Measurements from ENCODE around the gene PLXNB1.

PLXNB1 gene

DNA sequence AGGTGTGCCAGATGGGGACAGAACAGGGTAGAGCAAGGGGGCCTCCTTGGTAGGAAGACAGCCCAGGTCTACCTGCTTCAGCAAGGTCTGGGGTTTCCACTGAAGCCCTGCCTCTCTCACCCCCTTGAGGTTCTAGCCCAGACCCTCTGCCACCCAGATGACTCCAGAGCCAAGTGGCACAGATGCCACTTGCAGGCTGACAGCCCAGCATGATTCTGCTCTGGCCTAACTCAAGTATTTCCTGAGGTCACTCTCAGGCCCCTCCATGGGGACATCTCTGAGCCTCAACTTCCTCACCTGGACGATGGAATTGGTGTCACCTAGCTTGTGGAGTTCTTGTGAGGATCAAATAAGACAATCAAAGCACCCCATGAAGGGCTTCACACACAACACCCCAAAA lies 23.9 kb downstream of the PLXNB1 start:
- Histone ChIP-seq H3K4me1 (ENCODE audit: low read depth, poor library complexity, severe bottlenecking) (no peaks in the 10 kb centered on the region), H3K4me2 (no peak overlapping the region), H2AFZ (ENCODE audit: low read depth) (no peak overlapping the region), H3K9ac (no peak overlapping the region), H4K20me1 (ENCODE audit: insufficient read depth) (no peaks in the 10 kb centered on the region), H3K27me3 (ENCODE audit: insufficient read depth, low read depth) (no peaks in the 10 kb centered on the region), H3K27ac (no peak overlapping the region), H3K79me2 (ENCODE audit: insufficient read depth, low read depth) (no peaks in the 10 kb centered on the region), H3K4me3 (IDR thresholded peaks at IDR 0.05; ENCODE audit: insufficient read depth, low read depth, low read length) (no peak overlapping the region), H3K36me3 (ENCODE audit: insufficient read depth) (no peaks in the 10 kb centered on the region)
- TF ChIP-seq, protein P1, sequence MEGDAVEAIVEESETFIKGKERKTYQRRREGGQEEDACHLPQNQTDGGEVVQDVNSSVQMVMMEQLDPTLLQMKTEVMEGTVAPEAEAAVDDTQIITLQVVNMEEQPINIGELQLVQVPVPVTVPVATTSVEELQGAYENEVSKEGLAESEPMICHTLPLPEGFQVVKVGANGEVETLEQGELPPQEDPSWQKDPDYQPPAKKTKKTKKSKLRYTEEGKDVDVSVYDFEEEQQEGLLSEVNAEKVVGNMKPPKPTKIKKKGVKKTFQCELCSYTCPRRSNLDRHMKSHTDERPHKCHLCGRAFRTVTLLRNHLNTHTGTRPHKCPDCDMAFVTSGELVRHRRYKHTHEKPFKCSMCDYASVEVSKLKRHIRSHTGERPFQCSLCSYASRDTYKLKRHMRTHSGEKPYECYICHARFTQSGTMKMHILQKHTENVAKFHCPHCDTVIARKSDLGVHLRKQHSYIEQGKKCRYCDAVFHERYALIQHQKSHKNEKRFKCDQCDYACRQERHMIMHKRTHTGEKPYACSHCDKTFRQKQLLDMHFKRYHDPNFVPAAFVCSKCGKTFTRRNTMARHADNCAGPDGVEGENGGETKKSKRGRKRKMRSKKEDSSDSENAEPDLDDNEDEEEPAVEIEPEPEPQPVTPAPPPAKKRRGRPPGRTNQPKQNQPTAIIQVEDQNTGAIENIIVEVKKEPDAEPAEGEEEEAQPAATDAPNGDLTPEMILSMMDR (conservative IDR thresholded peaks at IDR 0.05; ENCODE audit: low read depth, low read length) = no peak

GRCh38 chr3:48405343-48405881 lies 24.5 kb downstream of the PLXNB1 start:
- H3K4me2 ChIP-seq = no peak overlapping the region
- no peak overlapping the region for H3K27ac ChIP-seq
- H3K27me3 ChIP-seq (ENCODE audit: insufficient read depth, low read depth) = no peaks in the 10 kb centered on the region
- no peak overlapping the region for H3K9ac ChIP-seq
- H3K79me2 ChIP-seq (ENCODE audit: insufficient read depth, low read depth) = no peaks in the 10 kb centered on the region
- TF ChIP-seq, protein P1 (conservative IDR thresholded peaks at IDR 0.05; ENCODE audit: low read depth, low read length) = no peak
- H3K36me3 ChIP-seq (ENCODE audit: insufficient read depth) = no peaks in the 10 kb centered on the region
- no peaks in the 10 kb centered on the region for H4K20me1 ChIP-seq (ENCODE audit: insufficient read depth)
- H3K4me3 ChIP-seq (IDR thresholded peaks at IDR 0.05; ENCODE audit: insufficient read depth, low read depth, low read length) = no peak overlapping the region
- H2AFZ ChIP-seq (ENCODE audit: low read depth) = no peak overlapping the region
- H3K4me1 ChIP-seq (ENCODE audit: low read depth, poor library complexity, severe bottlenecking) = no peaks in the 10 kb centered on the region

GRCh38 chr3:48404440-48405342 lies 25.2 kb downstream of the PLXNB1 start:
- no peak overlapping the region for H3K27ac ChIP-seq
- H3K79me2 ChIP-seq (ENCODE audit: insufficient read depth, low read depth) = no peaks in the 10 kb centered on the region
- H3K9ac ChIP-seq = no peak overlapping the region
- H2AFZ ChIP-seq (ENCODE audit: low read depth) = no peak overlapping the region
- no peak overlapping the region for H3K4me3 ChIP-seq (IDR thresholded peaks at IDR 0.05; ENCODE audit: insufficient read depth, low read depth, low read length)
- no peak overlapping the region for H3K4me2 ChIP-seq
- H3K27me3 ChIP-seq (ENCODE audit: insufficient read depth, low read depth) = no peaks in the 10 kb centered on the region
- H3K36me3 ChIP-seq (ENCODE audit: insufficient read depth) = no peaks in the 10 kb centered on the region
- no peaks in the 10 kb centered on the region for H3K4me1 ChIP-seq (ENCODE audit: low read depth, poor library complexity, severe bottlenecking)
- TF ChIP-seq, protein P1 (conservative IDR thresholded peaks at IDR 0.05; ENCODE audit: low read depth, low read length) = no peak
- no peaks in the 10 kb centered on the region for H4K20me1 ChIP-seq (ENCODE audit: insufficient read depth)

GRCh38 chr3:48403533-48404439 lies 26.1 kb downstream of the PLXNB1 start:
- H3K4me1 ChIP-seq (ENCODE audit: low read depth, poor library complexity, severe bottlenecking) = no peaks in the 10 kb centered on the region
- no peaks in the 10 kb centered on the region for H3K36me3 ChIP-seq (ENCODE audit: insufficient read depth)
- H3K27me3 ChIP-seq (ENCODE audit: insufficient read depth, low read depth) = no peaks in the 10 kb centered on the region
- H3K9ac ChIP-seq = no peak overlapping the region
- no peaks in the 10 kb centered on the region for H3K79me2 ChIP-seq (ENCODE audit: insufficient read depth, low read depth)
- no peak overlapping the region for H3K27ac ChIP-seq
- H4K20me1 ChIP-seq (ENCODE audit: insufficient read depth) = no peaks in the 10 kb centered on the region
- H2AFZ ChIP-seq (ENCODE audit: low read depth) = no peak overlapping the region
- no peak overlapping the region for H3K4me3 ChIP-seq (IDR thresholded peaks at IDR 0.05; ENCODE audit: insufficient read depth, low read depth, low read length)
- TF ChIP-seq, protein P1 (conservative IDR thresholded peaks at IDR 0.05; ENCODE audit: low read depth, low read length) = no peak
- H3K4me2 ChIP-seq = no peak overlapping the region

Data from KMS-11 (cell line).